GM19468 (cell line): ENCODE data around the gene B3GNT9.

Experiments
- ATAC-seq: cut with Tn5 transposase; IDR thresholded peaks from one replicate; pipeline ENCODE4 v1.9.1; 2021; ENCODE audit warnings: mild to moderate bottlenecking, moderate library complexity, moderate number of reproducible peaks; ENCODE audit not compliant: unreplicated experiment; ENCODE audit errors: extremely low read depth

B3GNT9 gene

GRCh38 chr16:67170168-67170948 lies 19.6 kb upstream of the B3GNT9 start, which contains the start of gene NOL3:
NOL3 (plus strand) TSS chr16:67170538.
- no peak for ATAC-seq

- no peak for ATAC-seq
These were observed 18.9 kb upstream of the B3GNT9 start for GRCh38 chr16:67169642-67170167.

GRCh38 chr16:67169011-67169451 lies 18.2 kb upstream of the B3GNT9 start:
- ATAC-seq = no peak

- ATAC-seq = no peak
These were observed 16.8 kb upstream of the B3GNT9 start for GRCh38 chr16:67167588-67167987.

GRCh38 chr16:67166598-67167168 lies 15.9 kb upstream of the B3GNT9 start:
- ATAC-seq = no peak

- no peak for ATAC-seq
These were observed 15.3 kb upstream of the B3GNT9 start for GRCh38 chr16:67166110-67166547.

GRCh38 chr16:67165121-67166078 lies 14.6 kb upstream of the B3GNT9 start:
- ATAC-seq = no peak

GRCh38 chr16:67164599-67165061 lies 13.8 kb upstream of the B3GNT9 start, which contains the start of gene HSF4:
HSF4 (plus strand) TSS chr16:67164745; CDS start chr16:67164812, 67 bp downstream.
- no peak for ATAC-seq

- ATAC-seq = no peak
These were observed 13.3 kb upstream of the B3GNT9 start for GRCh38 chr16:67163999-67164558.

- no peak for ATAC-seq
These were observed 12.6 kb upstream of the B3GNT9 start for GRCh38 chr16:67163164-67163998.

- no peak for ATAC-seq
These were observed 11.8 kb upstream of the B3GNT9 start for GRCh38 chr16:67162506-67163163.

GRCh38 chr16:67161595-67162058 lies 10.8 kb upstream of the B3GNT9 start:
- ATAC-seq = no peak

- peak; percentile 13 for ATAC-seq
These were observed 8.1 kb upstream of the B3GNT9 start for GRCh38 chr16:67158637-67159600.

GRCh38 chr16:67157892-67158635 lies 7.3 kb upstream of the B3GNT9 start:
- ATAC-seq = no peak

GRCh38 chr16:67157106-67157748 lies 6.4 kb upstream of the B3GNT9 start:
- ATAC-seq = no peak
